Neural cell (in vitro differentiated cells): Measurements from ENCODE around the gene ATXN10.

ENCODE experiments used
- EP300 ChIP-seq: fragments of 450-650 bp; conservative IDR thresholded peaks from 2 replicates; pipeline ENCODE4 v1.6.1; 2014; ENCODE audit warnings: antibody characterized with exemption, mild to moderate bottlenecking, moderate library complexity; ENCODE audit not compliant: poor library complexity, severe bottlenecking
- EZH2 ChIP-seq: fragments of 200-600, 300-800 bp; shearing (Covaris generic), sonication (generic); IDR thresholded peaks from 2 replicates; pipeline ENCODE4 v1.6.1; 2014; ENCODE audit warnings: antibody characterized with exemption, low read length, borderline replicate concordance, mild to moderate bottlenecking; ENCODE audit not compliant: insufficient read depth, poor library complexity, severe bottlenecking
- POLR2AphosphoS5 ChIP-seq: IDR thresholded peaks from 2 replicates; pipeline ENCODE4 v1.6.1; 2012
- RAD21 ChIP-seq: fragments of 450-650 bp; conservative IDR thresholded peaks from 2 replicates; pipeline ENCODE4 v1.6.1; 2014; ENCODE audit warnings: antibody characterized with exemption, mild to moderate bottlenecking, moderate library complexity
- SMC3 ChIP-seq: fragments of 450-650 bp; conservative IDR thresholded peaks from 2 replicates; pipeline ENCODE4 v1.6.1; 2014; ENCODE audit warnings: antibody characterized with exemption, mild to moderate bottlenecking, moderate library complexity; ENCODE audit not compliant: poor library complexity
- TAF1 ChIP-seq: IDR thresholded peaks from 2 replicates; pipeline ENCODE4 v1.6.1; 2012; ENCODE audit warnings: low read depth
- TF ChIP-seq, protein P1 (sequence below): fragments of 450-650 bp; IDR thresholded peaks from 2 replicates; pipeline ENCODE4 v1.5.1; 2014; ENCODE audit warnings: antibody characterized with exemption, mild to moderate bottlenecking, moderate library complexity; ENCODE audit not compliant: poor library complexity, severe bottlenecking

DNA sequence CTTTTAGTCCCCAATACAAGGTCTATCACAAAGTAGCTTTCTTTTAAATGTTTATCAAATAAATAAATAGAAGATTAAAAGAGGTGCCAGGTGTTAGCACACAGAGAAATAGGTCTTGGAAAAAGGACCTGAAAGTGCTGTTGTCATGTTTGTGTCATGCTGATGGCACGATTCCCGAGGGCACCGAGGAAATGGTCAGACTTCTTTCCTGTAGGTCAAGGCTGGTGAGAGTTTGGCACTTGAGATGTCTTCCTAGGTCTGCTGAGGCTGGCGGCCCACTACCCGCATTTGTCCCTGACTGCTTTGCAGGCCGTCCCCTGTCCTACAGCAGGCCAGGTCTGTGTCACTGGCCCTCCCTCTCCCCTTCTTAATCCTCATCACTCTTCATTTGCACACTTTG is 112.1 kb downstream of the ATXN10 start:
- TF ChIP-seq POLR2AphosphoS5, result no peak
- TF ChIP-seq, protein P1, sequence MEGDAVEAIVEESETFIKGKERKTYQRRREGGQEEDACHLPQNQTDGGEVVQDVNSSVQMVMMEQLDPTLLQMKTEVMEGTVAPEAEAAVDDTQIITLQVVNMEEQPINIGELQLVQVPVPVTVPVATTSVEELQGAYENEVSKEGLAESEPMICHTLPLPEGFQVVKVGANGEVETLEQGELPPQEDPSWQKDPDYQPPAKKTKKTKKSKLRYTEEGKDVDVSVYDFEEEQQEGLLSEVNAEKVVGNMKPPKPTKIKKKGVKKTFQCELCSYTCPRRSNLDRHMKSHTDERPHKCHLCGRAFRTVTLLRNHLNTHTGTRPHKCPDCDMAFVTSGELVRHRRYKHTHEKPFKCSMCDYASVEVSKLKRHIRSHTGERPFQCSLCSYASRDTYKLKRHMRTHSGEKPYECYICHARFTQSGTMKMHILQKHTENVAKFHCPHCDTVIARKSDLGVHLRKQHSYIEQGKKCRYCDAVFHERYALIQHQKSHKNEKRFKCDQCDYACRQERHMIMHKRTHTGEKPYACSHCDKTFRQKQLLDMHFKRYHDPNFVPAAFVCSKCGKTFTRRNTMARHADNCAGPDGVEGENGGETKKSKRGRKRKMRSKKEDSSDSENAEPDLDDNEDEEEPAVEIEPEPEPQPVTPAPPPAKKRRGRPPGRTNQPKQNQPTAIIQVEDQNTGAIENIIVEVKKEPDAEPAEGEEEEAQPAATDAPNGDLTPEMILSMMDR, result no peak
- TF ChIP-seq EZH2, result no peak
- TF ChIP-seq RAD21, result no peak
- no peak for TF ChIP-seq SMC3
- TF ChIP-seq EP300, result no peak
- no peak for TF ChIP-seq TAF1
